ENCODE results near the gene POLR2E.

POLR2E gene

DNA sequence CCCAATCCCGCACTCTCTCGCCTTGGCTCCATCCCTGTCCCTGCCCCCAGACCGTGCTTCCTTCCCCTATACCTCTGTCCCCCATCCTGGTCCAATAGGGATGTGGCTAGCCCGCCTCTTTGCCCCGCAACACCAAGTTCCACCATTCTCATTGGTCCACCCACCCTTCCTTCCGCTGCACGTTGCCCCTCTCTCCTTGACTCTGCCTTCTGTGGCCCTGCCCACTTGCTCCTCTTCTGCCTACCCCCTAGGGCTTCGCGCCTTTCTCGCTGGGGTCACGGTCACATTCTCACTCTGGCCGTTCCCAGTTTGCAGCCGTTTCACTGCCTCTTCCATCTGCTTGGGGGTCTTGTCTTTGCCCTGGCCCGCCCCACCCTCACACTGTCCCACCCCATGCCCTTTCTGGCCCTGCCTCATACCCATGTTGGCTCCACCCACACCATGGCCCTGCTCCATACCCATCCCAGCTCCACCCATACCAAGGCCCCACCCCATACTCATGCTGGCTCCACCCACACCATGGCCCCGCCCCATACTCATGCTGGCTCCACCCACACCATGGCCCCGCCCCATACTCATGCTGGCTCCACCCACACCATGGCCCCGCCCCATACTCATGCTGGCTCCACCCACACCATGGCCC, 32.7 kb downstream of the POLR2E start:
- no peak for DNase-seq

GRCh38 chr19:1061987-1062386, 33.2 kb downstream of the POLR2E start:
- no peak for DNase-seq

DNA sequence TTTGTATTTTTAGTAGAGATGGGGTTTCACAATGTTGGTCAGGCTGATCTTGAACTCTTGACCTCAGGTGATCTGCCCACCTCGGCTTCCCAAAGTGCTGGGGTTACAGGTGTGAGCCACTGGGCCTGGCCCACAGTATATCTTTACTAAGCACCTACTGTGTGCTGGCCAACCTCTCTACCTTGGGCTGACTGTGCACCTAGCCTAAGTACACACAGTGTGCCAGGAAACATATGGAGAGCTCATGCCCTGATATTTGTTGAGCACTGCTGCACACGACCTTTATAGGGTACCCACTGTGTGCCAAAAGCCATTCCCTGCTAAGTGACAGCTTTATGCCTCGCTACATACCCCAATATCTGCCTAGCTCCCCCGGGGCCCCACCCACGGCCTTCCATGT, 34.5 kb downstream of the POLR2E start:
- DNase-seq: no peak

- no peak for DNase-seq
These were observed 37.1 kb downstream of the POLR2E start for GRCh38 chr19:1058112-1058511.

DNA sequence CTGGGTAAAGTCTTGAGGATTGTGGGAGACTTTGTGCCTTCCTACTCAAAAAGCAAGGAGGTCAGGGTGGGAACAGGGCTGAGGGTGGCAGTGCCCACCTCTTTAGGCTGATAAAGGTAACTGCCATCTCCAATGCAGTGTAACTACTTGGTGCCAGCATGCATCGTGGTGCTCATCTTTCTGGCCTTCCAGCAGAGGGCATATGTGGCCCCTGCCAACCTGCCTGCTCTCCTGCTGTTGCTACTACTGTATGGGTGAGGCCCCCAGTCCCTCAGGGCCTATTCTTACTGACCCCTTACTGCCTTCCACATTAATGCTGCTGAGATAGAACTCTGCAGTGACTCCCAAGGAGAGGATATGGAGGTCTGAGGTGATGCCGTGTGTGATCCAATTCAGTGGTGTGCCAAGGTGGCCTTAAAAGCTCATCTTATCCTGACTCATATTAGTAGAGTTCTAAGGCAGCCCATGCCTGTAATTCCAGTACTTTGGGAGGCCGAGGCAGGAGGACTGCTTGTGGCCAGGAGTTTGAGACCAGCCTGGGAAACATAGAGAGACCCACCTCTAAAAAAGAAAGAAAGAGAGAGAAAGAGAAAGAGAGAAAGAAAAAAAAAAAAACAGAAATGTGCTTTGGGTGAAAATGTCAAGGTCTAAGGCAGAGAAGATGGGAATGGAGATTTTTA, 37.9 kb downstream of the POLR2E start:
- DNase-seq: peak; percentile 69

GRCh38 chr19:1055886-1056620, 39.1 kb downstream of the POLR2E start:
- no peak for DNase-seq

GRCh38 chr19:1055028-1055425, 40.1 kb downstream of the POLR2E start:
- no peak for DNase-seq

- DNase-seq: no peak
These were observed 40.8 kb downstream of the POLR2E start for GRCh38 chr19:1054102-1055027.

- no peak for DNase-seq
These were observed 41.7 kb downstream of the POLR2E start for GRCh38 chr19:1053176-1054101.

DNA sequence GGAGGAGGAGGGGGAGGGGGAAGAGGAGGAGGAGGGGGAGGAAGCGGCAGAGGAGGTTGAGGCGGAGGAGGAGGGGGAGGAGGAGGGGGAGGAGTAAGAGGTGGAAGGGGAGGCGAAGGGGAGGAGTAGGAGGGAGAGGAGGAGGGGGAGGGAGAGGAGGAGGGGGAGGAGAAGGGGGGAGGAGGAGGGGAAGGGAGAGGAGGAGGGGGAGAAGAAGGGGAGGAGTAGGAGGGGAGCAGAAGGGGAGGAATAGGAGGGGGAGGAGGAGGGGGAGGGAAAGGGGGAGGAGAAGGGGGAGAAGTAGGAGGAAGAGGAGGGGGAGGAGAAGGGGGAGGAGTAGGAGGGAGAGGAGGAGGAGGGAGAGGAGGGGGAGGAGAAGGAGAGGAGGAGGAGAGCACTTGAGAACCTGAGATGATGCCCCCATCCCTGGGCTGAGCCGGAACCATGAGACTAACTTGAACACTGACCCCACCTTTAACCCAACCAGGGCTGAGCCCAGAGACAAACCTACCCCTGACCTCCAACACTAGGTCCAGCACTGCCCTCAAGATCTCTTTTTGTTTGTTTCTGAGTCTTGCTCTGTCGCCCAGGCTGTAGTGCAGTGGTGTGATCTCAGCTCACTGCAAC, 42.7 kb downstream of the POLR2E start:
- peak; percentile 23 for DNase-seq

- no peak for DNase-seq
These were observed 43.4 kb downstream of the POLR2E start for GRCh38 chr19:1051791-1052190.

DNA sequence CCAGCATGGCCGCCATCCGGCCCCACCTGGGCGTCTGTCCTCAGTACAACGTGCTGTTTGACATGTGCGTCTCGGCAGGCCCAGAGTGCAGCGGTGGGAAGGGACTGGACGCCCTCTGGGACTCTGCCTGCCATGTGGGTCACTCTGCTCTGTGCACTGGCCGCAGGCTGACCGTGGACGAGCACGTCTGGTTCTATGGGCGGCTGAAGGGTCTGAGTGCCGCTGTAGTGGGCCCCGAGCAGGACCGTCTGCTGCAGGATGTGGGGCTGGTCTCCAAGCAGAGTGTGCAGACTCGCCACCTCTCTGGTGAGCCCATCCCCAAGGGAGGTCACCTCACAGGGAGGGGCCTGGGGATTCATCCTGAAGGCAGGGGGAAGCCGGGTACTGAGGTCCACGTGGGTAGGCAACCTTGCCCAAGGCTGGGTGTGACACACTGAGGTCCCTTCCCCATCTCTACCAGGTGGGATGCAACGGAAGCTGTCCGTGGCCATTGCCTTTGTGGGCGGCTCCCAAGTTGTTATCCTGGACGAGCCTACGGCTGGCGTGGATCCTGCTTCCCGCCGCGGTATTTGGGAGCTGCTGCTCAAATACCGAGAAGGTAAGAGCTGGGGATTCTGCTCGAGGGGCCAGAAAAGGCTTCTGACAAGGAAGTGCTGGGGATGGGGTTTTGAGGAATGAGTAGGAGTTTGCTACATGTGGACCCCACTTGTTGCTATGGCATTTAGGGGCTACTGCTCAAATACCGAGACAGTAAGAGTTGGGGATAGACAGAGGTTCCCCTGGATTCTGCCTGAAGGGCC, 44.0 kb downstream of the POLR2E start:
- DNase-seq: no peak

GRCh38 chr19:1049800-1050199, 45.4 kb downstream of the POLR2E start:
- DNase-seq: no peak

DNA sequence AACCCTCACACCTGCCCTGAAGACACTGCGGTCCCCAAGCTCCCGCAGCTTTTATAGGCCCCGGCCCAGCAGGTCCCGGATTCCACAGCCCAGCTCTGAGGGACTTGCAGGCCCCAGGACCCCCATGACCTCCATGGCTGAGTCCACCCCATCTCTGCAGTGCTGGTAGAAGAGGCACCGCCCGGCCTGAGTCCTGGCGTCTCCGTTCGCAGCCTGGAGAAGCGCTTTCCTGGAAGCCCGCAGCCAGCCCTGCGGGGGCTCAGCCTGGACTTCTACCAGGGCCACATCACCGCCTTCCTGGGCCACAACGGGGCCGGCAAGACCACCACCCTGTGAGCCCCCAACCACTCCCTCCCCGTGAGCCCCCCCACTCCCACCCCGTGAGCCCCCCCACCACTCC, 46.1 kb downstream of the POLR2E start:
- DNase-seq: no peak

- DNase-seq: no peak
These were observed 47.5 kb downstream of the POLR2E start for GRCh38 chr19:1047696-1048147.

- no peak for DNase-seq
These were observed 48.1 kb downstream of the POLR2E start for GRCh38 chr19:1046836-1047695.

- no peak for DNase-seq
These were observed 49.0 kb downstream of the POLR2E start for GRCh38 chr19:1046117-1046626.

DNA sequence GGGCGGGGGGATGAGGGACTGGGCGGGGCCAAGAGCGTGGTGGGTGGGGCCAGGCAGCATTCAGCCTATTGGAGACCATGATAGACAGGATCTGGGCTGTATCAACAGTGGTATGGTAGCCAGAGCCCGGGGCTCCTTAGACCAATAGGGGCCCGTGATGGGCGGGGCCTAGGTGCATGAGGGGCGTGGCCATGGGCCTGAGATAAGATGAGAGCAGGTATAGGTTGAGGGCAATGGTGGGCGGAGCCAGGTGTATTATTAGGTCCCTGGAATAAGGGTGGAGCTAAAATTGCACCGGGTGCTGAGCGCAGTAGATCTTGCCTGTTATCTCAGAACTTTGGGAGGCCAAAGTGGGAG, 50.0 kb downstream of the POLR2E start:
- peak; percentile 32 for DNase-seq

All from OCI-M1 (cell line).